ENCODE results near the gene CAMK1. TPM values are rescaled to one million over a fixed set of nuclear protein-coding genes. Genes with fewer than 3 reads are reported as not detected.

Gene CAMK1
- total RNA-seq, 2 donors from 2014 or later: 10.9 to 34.9 TPM

DNA sequence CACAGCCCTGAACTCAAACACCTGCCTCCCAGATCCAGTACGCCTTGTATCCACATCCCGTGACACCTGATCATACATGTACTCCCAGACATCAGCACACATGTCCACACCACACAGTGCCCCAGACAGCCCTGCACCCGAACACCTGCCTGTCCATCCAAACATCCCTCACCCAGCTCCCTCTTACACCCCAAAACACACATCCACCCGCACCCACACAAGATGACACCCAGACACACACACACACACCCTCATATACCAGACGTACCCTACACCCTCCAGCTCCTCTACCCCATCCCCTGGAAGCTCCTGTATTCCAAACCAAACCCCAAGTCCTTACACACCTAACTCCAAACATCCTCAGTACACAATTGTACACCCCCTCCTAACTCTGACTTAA lies 735 bp downstream of the CAMK1 start:
- H3K36me3 ChIP-seq (replicated peaks in 1 of 2; ENCODE audit: insufficient read depth in 1 of 2, low read depth in 2 of 2): no peaks in the 10 kb centered on the region
- no peak for TF ChIP-seq POLR2A (IDR thresholded peaks at IDR 0.05)
- TF ChIP-seq, protein P1, sequence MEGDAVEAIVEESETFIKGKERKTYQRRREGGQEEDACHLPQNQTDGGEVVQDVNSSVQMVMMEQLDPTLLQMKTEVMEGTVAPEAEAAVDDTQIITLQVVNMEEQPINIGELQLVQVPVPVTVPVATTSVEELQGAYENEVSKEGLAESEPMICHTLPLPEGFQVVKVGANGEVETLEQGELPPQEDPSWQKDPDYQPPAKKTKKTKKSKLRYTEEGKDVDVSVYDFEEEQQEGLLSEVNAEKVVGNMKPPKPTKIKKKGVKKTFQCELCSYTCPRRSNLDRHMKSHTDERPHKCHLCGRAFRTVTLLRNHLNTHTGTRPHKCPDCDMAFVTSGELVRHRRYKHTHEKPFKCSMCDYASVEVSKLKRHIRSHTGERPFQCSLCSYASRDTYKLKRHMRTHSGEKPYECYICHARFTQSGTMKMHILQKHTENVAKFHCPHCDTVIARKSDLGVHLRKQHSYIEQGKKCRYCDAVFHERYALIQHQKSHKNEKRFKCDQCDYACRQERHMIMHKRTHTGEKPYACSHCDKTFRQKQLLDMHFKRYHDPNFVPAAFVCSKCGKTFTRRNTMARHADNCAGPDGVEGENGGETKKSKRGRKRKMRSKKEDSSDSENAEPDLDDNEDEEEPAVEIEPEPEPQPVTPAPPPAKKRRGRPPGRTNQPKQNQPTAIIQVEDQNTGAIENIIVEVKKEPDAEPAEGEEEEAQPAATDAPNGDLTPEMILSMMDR (IDR thresholded peaks at IDR 0.05): no peak
- H3K4me1 ChIP-seq: peaks cover 35% of the 10 kb centered on the region
- WGBS, 2 donors: 62 to 72% methylated on average over 5 of the region's 5 CpGs
- H3K9me3 ChIP-seq: no peaks in the 10 kb centered on the region
- intact Hi-C loops (cut with DNase I): no loop called here
- H3K27me3 ChIP-seq: no peaks in the 10 kb centered on the region
- no peak for DNase-seq
- ATAC-seq: no peak
- H3K27ac ChIP-seq: peak overlapping the region in 3 of 4 donors; percentile 79 to 84 (median 81)
- no peak overlapping the region for H3K4me3 ChIP-seq

DNA sequence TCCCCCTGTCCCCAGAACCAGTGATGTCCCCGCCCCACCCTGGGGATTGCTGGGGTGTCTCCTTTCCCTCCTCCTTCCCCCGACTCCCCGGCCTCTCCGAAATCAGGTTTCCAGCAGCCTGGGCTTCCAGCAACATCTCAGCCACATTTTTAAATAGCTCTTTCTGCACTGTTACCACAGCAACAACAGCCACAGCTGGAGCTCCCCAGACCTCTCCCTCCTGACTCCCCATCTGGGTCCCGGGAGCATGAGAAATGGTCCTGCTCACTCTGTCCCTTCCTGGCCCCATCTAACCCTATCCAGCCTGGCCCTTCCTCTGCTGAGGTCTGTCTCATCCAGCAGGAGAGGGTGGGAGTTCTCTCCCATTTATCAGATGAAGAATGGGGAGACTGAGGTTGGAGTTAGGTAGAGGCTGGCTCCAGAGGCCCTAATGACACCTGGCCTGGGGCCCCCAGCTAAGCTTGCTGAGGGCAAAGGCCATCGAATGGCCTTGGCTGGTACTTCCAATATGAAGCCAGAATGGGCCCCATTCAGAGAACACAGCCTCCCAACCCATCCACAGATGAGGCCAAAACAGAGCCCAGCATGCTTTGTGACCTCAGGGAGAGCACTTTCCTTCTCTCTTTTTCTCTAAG lies 1.5 kb downstream of the CAMK1 start:
- no peak overlapping the region for H3K4me3 ChIP-seq
- intact Hi-C loops (cut with DNase I): no loop called here

DNA sequence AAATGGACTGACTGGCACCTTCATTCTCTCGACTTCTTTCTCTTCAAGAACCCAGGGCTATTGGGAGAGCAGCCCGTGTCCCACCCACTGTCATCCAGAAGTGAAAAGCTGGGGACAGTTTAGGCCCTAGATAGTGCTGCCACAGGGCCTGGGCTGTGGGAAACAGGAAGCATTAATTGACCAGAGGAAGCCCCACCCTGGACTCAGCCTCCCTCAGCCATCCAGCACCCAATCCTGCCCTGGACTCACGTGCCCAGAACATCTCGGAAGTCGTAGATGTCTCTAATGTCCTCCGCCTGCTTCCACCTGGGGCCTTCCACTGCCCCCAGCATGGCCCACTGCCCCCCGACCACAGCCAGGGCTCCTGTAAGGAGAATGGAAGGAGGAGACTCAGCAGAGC lies 2.3 kb downstream of the CAMK1 start:
- WGBS, 2 donors: 75 to 86% methylated on average over 5 to 7 of the region's 7 CpGs
- Histone ChIP-seq H3K27ac (peak overlapping the region in 2 of 4 donors; percentile 27 to 39), H3K4me3 (no peak overlapping the region), H3K27me3 (no peaks in the 10 kb centered on the region), H3K36me3 (replicated peaks in 1 of 2; ENCODE audit: insufficient read depth in 1 of 2, low read depth in 2 of 2) (no peaks in the 10 kb centered on the region), H3K9me3 (no peaks in the 10 kb centered on the region), H3K4me1 (peaks cover 35% of the 10 kb centered on the region)
- TF ChIP-seq, protein P1 (IDR thresholded peaks at IDR 0.05): no peak
- TF ChIP-seq POLR2A (IDR thresholded peaks at IDR 0.05): no peak
- DNase-seq (no peak), ATAC-seq (no peak)
- intact Hi-C loops (cut with DNase I): no loop called here

More for the DNA sequence above, 1.5 kb downstream of the CAMK1 start:
- TF ChIP-seq POLR2A (IDR thresholded peaks at IDR 0.05): no peak
- TF ChIP-seq, protein P1 (IDR thresholded peaks at IDR 0.05): no peak
- Histone ChIP-seq H3K9me3 (no peaks in the 10 kb centered on the region), H3K27me3 (no peaks in the 10 kb centered on the region), H3K36me3 (replicated peaks in 1 of 2; ENCODE audit: insufficient read depth in 1 of 2, low read depth in 2 of 2) (no peaks in the 10 kb centered on the region), H3K27ac (peak overlapping the region in 1 of 4 donors; percentile 81), H3K4me1 (peaks cover 35% of the 10 kb centered on the region)
- WGBS, 2 donors: 77 to 87% methylated on average over 6 of the region's 6 CpGs
- no peak for DNase-seq
- ATAC-seq: no peak

GRCh38 chr3:9765865-9766264 lies 3.9 kb downstream of the CAMK1 start:
- Histone ChIP-seq H3K9me3 (no peaks in the 10 kb centered on the region), H3K36me3 (replicated peaks in 1 of 2; ENCODE audit: insufficient read depth in 1 of 2, low read depth in 2 of 2) (no peaks in the 10 kb centered on the region), H3K27ac (no peak overlapping the region), H3K4me3 (no peak overlapping the region), H3K4me1 (peaks cover 29% of the 10 kb centered on the region), H3K27me3 (no peaks in the 10 kb centered on the region)
- TF ChIP-seq, protein P1 (IDR thresholded peaks at IDR 0.05): no peak
- TF ChIP-seq POLR2A (IDR thresholded peaks at IDR 0.05): no peak
- 90 to 94% methylated on average over 3 to 4 of the region's 4 CpGs for WGBS, 2 donors
- DNase-seq (no peak), ATAC-seq (no peak)
- intact Hi-C loops (cut with DNase I): no loop called here

DNA sequence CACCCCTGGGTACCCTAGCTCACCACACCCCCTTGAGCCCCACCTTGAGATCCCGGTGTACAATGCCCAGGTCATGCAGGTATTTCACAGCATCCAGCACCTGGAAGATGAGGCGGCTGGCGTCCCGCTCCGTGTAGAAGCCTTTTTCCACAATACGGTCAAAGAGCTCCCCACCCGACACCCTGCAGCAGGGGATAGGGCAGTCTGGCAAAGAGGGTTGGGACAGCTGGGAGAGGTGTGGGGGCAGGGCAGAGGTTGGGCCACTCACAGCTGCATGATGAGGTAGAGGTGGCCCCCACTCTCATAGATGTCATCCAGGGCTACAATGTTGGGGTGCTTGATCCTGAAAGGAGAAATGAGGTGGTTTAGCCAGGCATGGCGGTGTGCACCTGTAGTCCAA lies 6.9 kb downstream of the CAMK1 start:
- DNase-seq (no peak), ATAC-seq (no peak)
- intact Hi-C loops (cut with DNase I): no loop called here
- no peak for TF ChIP-seq POLR2A (IDR thresholded peaks at IDR 0.05)
- TF ChIP-seq, protein P1 (IDR thresholded peaks at IDR 0.05): no peak
- H3K4me3 ChIP-seq: no peak overlapping the region
- H3K36me3 ChIP-seq (replicated peaks in 1 of 2; ENCODE audit: insufficient read depth in 1 of 2, low read depth in 2 of 2): peaks cover 0 to 2% of the 10 kb centered on the region in 2 donors
- H3K27ac ChIP-seq: no peak overlapping the region
- no peaks in the 10 kb centered on the region for H3K9me3 ChIP-seq
- peaks cover under 1% of the 10 kb centered on the region for H3K4me1 ChIP-seq
- WGBS, 2 donors: 86 to 93% methylated on average over 5 to 8 of the region's 8 CpGs
- H3K27me3 ChIP-seq: no peaks in the 10 kb centered on the region

All from body of pancreas (tissue), 4 donors.